AG04449 (cell line): ENCODE measurements around the gene OTUB2.

Experiments used
- CTCF ChIA-PET: fragments of 350-600 bp; formaldehyde crosslinking; extraction: SDS; loops from one replicate; lab custom pipeline; 2021; ENCODE audit warnings: antibody characterized with exemption; lab: Yijun Ruan, JAX
- POLR2A ChIA-PET: fragments of 400-600, 350-600 bp; formaldehyde crosslinking; extraction: SDS; loops from one replicate; lab custom pipeline; 2020; ENCODE audit warnings: antibody characterized with exemption, inconsistent platforms; lab: Yijun Ruan, JAX
- DNase-seq: peaks from one replicate; pipeline ENCODE4 v3.0.0-alpha.2; 2010; ENCODE audit warnings: low read depth, low spot score
- H3K4me3 ChIP-seq: 2 replicates; pipeline ENCODE4 v1.5.1; 2011; ENCODE audit warnings: low read depth, mild to moderate bottlenecking, control low read depth, low read length
- TF ChIP-seq, protein P1 (sequence below): IDR thresholded peaks from one replicate; pipeline ENCODE4 v1.5.1; 2011; ENCODE audit warnings: mild to moderate bottlenecking, moderate library complexity, low read length, control low read depth, inconsistent platforms; ENCODE audit not compliant: insufficient read depth; ENCODE audit errors: missing control alignments

Gene OTUB2

DNA sequence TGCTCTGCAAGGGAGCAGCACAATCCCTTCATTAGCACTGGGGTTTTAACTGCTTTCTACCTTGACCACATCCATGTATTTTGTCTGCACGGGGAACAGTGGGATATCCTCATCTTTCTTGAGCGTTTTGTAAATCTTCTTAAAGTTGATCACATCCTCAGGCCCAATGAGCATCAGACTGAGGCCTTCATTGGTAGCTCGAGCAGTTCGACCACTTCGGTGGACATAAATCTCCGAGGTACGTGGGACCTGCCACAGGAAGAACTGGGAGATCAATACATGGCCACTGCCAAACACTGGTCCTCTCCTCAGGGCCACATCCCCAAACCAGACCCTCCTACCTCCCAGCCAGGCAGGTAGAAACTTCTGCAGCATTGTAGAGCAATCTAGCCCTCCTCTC lies 28.8 kb downstream of the OTUB2 start:
- TF ChIP-seq, protein P1, sequence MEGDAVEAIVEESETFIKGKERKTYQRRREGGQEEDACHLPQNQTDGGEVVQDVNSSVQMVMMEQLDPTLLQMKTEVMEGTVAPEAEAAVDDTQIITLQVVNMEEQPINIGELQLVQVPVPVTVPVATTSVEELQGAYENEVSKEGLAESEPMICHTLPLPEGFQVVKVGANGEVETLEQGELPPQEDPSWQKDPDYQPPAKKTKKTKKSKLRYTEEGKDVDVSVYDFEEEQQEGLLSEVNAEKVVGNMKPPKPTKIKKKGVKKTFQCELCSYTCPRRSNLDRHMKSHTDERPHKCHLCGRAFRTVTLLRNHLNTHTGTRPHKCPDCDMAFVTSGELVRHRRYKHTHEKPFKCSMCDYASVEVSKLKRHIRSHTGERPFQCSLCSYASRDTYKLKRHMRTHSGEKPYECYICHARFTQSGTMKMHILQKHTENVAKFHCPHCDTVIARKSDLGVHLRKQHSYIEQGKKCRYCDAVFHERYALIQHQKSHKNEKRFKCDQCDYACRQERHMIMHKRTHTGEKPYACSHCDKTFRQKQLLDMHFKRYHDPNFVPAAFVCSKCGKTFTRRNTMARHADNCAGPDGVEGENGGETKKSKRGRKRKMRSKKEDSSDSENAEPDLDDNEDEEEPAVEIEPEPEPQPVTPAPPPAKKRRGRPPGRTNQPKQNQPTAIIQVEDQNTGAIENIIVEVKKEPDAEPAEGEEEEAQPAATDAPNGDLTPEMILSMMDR: no peak
- ChIA-PET POLR2A (no interaction called here), CTCF (interaction anchor here (2.7 to 11.3 kb wide), 4 partner anchors 9 to 115 kb away, joined by 9 to 143 read pairs (median 92); no protein-coding TSS in a partner anchor)
- H3K4me3 ChIP-seq: no peak overlapping the region
- no peak for DNase-seq

DNA sequence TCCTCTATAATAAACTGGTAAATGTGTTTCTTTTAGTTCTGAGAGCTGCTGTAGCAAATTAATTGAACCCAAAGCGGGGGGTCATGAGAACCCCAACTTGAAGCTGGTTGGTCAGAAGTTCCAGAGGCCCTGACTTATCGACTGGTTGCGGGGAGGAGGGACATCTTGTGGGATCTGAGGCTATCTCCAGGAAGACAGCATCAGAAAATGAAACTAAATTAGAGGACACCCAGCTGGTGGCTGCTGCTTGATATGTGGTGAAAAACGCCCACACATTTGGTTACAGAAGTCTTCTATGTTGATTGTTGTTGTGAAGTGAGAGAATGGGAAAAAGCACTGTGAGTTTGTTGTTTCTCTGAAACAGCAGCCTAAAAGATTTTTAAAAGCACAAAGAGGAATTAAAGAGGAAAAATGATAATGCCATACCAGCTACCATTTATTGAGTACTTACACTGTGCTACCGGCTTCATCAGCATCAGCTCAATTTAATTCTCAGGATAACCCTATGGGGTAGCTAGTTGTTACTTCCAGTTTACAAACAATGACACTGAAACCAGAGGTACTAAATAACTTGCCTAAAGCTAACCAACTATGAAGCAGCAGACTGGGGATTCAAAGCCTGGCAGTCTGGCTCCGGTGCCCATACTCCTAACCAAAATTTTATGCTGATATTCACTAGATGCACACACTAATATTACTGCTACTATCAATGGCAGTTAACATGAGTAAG lies 30.6 kb downstream of the OTUB2 start:
- DNase-seq: no peak
- CTCF ChIA-PET: interaction anchor here (1.2 to 13.7 kb wide), 7 partner anchors 9 to 124 kb away, joined by 3 to 82 read pairs (median 16); partner anchors contain the start of gene IFI27L2
- H3K4me3 ChIP-seq: no peak overlapping the region
- TF ChIP-seq, protein P1: no peak
- POLR2A ChIA-PET: interaction anchor here (1.1 kb wide), 1 partner anchor 24 kb away, joined by 3 read pairs; the partner anchor contains the start of genes DDX24 and IFI27L1

DNA sequence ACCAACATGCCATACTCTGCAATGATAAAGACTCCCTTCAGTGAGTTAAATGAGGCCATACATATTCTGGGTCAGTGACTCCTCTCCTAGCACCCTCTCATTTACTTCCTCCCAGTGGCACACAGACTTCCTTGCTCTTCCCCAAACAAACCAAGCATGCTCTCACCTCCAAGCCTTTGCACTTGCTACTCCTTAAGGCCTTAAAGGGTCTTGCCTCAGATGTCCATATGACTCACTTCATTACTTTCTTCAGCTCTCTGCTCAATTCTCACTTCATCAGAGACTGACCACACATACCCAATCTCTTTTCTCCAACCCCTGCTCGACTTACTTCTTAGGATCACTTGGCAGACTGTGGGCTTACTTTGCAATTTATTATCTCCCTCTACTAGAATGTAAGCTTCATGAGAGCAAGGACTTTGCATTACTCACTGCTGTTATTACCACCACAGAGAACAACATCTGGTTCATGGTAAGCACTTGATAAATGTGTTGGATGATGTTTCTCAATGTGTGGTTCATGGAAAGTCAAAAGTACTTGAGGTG lies 32.1 kb downstream of the OTUB2 start:
- DNase-seq: no peak
- ChIA-PET POLR2A (interaction anchor here (0.7 kb wide), 1 partner anchor 69 kb away, joined by 3 read pairs; no protein-coding TSS in a partner anchor), CTCF (interaction anchor here (0.8 to 13.7 kb wide), 11 partner anchors 8 to 122 kb away, joined by 3 to 82 read pairs (median 5); partner anchors contain the start of gene IFI27L2)
- TF ChIP-seq, protein P1: no peak
- no peak overlapping the region for H3K4me3 ChIP-seq

DNA sequence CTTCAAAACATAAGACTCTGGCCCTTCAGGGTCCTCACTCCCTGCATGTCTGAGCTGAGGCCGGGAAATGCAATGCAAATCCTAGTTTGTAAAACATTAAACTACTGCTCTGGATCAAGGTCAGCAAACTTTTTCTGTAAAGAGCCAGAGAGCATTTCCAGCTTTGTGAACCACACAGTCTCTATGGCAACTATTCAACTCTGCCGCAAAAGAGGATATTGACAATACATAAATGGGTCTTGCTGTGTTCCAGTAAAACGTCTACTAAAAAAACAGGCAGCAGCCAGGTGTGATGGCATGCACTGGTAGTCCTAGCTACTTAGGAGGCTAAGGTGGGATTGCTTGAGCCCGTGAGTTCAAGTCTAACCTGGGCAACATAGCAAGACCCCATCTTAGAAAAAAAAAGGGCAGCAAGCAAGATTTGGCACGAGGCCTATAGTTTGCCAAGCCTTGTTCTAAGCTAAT lies 32.6 kb downstream of the OTUB2 start:
- ChIA-PET CTCF (interaction anchor here (0.8 to 13.7 kb wide), 8 partner anchors 11 to 121 kb away, joined by 3 to 82 read pairs (median 11); partner anchors contain the start of gene IFI27L2), POLR2A (interaction anchor here (0.7 kb wide), 2 partner anchors 69 to 78 kb away, joined by 3 read pairs; no protein-coding TSS in a partner anchor)
- no peak for DNase-seq
- H3K4me3 ChIP-seq: no peak overlapping the region
- TF ChIP-seq, protein P1: no peak

DNA sequence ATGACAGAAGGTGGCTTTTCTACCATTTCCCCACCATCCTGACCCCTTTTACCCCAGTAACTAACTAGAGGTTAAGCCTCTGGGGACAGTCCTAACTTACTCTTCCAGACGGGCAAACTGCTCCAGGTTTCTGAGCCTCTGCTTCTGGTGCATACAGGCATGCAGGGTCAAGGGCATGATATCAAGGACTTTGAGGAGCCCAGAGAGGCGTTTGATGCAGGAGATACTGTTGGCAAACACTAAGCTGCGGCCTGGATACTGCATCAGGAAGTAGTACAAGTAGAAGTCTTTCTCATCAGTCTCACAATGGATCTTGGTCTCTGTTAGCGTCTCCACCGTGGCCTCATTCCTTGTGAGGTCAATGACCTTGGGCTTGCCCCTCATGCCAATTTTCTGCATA lies 33.9 kb downstream of the OTUB2 start:
- CTCF ChIA-PET: interaction anchor here (6.6 to 13.7 kb wide), 3 partner anchors 7 to 71 kb away, joined by 42 to 82 read pairs (median 45); partner anchors contain the start of gene IFI27L2
- no peak for DNase-seq
- TF ChIP-seq, protein P1: no peak
- no peak overlapping the region for H3K4me3 ChIP-seq
- POLR2A ChIA-PET: no interaction called here
